Heart left ventricle (tissue), 13 donors: ENCODE results near the gene FPR1.

Experiments
- CTCF ChIP-seq, 12 donors: fragments of 200-600 bp; sonication (generic) in 4 of 12; IDR thresholded peaks; one replicate each; pipeline versions ENCODE4 v1.5.0 to v1.8.0; 2018 to 2022; ENCODE audit warnings: antibody characterized with exemption in 12 of 12, mild to moderate bottlenecking in 5 of 12
- POLR2A ChIP-seq, 2 donors: fragments of 450-650 bp; IDR thresholded peaks; one replicate each; pipeline ENCODE4 v1.6.1; 2017; ENCODE audit warnings: antibody characterized with exemption in 2 of 2, mild to moderate bottlenecking in 2 of 2, moderate library complexity in 2 of 2
- donor health status: ischemic (EF 13 %, LVEDD 7.1; RV severe dilation, severe dysfunction).
- donor health status: DM: no; HTN: yes; CAD: no.
- donor health status: DM: no; HTN: no; CAD: no.
- donor health status: ischemic (EF 25% LVEDD 6.9; RV normal size, moderate dysfunction).
- donor health status: ischemic (EF 25% LVEDD 5.7; RV mildly dilated, moderate dysfunction).
- donor health status: ischemic (EF 35%, LVEDD 5.7; RV mildly dilated, moderate dysfunction).
- donor health status: nonischemic (EF 11% LVEDD 7.7; RV severe dilation, severe dysfunction).
- donor health status: DM: yes; HTN: yes; CAD: no.
- donor health status: PGD.
- donor health status: ischemic (EF 29% LVEDD 5.4; RV normal size, mild dysfunction).
- donor health status: nonischemic (EF 23%, LVEDD 6.1; RV moderate dilation, normal function).

GRCh38 chr19:51704626-51705025 lies 47.1 kb downstream of the FPR1 start:
- TF ChIP-seq POLR2A (IDR thresholded peaks at IDR 0.05) (no peak), CTCF (IDR thresholded peaks at IDR 0.05) (no peak)
